ENCODE data around the gene SORBS1. TPM values are rescaled to one million over a fixed set of nuclear protein-coding genes. Genes with fewer than 3 reads are reported as not detected.

SORBS1 gene
- total RNA-seq, 1 donor from 2014 or later, result 116 TPM

DNA sequence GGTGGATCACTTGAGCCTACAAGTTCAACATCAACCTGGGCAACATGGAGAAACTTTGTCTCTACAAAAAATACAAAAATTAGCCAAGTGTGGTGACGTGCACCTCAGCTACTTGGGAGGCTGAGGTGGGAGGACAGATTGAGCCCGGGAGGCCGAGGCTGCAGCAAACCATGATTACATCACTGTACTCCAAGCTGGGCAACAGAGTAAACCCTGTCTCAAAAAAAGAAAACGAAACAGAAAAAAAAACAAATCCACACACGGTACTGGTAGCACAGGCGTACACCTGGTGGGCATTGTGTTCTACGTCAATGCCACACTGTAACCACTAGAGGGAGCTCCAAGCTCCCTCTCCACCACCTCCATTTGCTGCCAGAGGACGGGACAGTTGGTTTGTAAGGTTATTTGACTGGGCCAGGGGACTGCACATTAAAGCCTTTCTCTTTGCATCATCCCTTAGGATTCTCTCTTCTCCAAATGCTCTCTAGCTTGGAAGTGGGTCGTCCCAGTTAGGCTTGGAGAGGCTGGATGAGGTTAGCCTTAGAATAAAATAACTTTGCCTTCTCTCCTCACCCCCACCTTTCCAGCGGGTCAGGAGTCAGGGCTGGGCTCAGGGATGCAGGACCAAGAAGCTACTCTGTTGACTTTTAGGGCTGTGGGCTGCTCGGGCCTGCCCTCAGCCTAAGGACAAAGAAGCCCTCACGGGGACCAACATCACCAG is 130.8 kb downstream of the SORBS1 start:
- H3K27me3 ChIP-seq, result no peaks in the 10 kb centered on the region
- no peak for DNase-seq (ENCODE audit: extremely low spot score in 2 of 2)
- TF ChIP-seq CTCF (IDR thresholded peaks at IDR 0.05) (peak; percentile 85 to 93 (median 88)), POLR2AphosphoS5 (IDR thresholded peaks at IDR 0.05; ENCODE audit: insufficient read depth in 1 of 2, low read depth in 1 of 2) (no peak), POLR2A (IDR thresholded peaks at IDR 0.05) (no peak)
- H3K36me3 ChIP-seq, result no peaks in the 10 kb centered on the region
- no peak overlapping the region for H3K4me3 ChIP-seq
- peaks cover 16% of the 10 kb centered on the region for H3K4me1 ChIP-seq
- no peaks in the 10 kb centered on the region for H3K9me3 ChIP-seq
- peak overlapping the region; percentile 60 for H3K27ac ChIP-seq
- intact Hi-C loops (cut with DNase I), result loop anchor here (5.0 kb wide), 2 partner anchors 127 to 172 kb away; no protein-coding TSS in a partner anchor

- Histone ChIP-seq H3K27me3 (no peaks in the 10 kb centered on the region), H3K27ac (no peak overlapping the region), H3K9me3 (no peaks in the 10 kb centered on the region), H3K4me1 (peaks cover 16% of the 10 kb centered on the region), H3K4me3 (no peak overlapping the region), H3K36me3 (no peaks in the 10 kb centered on the region)
- TF ChIP-seq POLR2AphosphoS5 (IDR thresholded peaks at IDR 0.05; ENCODE audit: insufficient read depth in 1 of 2, low read depth in 1 of 2) (peak in 1 of 2 donors; percentile 47), POLR2A (IDR thresholded peaks at IDR 0.05) (no peak), CTCF (IDR thresholded peaks at IDR 0.05) (no peak)
- intact Hi-C loops (cut with DNase I), result loop anchor here (5.0 kb wide), 2 partner anchors 128 to 173 kb away; no protein-coding TSS in a partner anchor
- DNase-seq (ENCODE audit: extremely low spot score in 2 of 2), result no peak
Observed at GRCh38 chr10:95429639-95430038, 131.5 kb downstream of the SORBS1 start.

- no peak overlapping the region for H3K4me3 ChIP-seq
- no peaks in the 10 kb centered on the region for H3K27me3 ChIP-seq
- H3K27ac ChIP-seq, result peak overlapping the region; percentile 11
- peaks cover 16% of the 10 kb centered on the region for H3K4me1 ChIP-seq
- intact Hi-C loops (cut with DNase I), result no loop called here
- H3K36me3 ChIP-seq, result no peaks in the 10 kb centered on the region
- DNase-seq (ENCODE audit: extremely low spot score in 2 of 2), result no peak
- TF ChIP-seq POLR2A (IDR thresholded peaks at IDR 0.05) (no peak), POLR2AphosphoS5 (IDR thresholded peaks at IDR 0.05; ENCODE audit: insufficient read depth in 1 of 2, low read depth in 1 of 2) (no peak), CTCF (IDR thresholded peaks at IDR 0.05) (no peak)
- H3K9me3 ChIP-seq, result no peaks in the 10 kb centered on the region
Observed at GRCh38 chr10:95428701-95429100, 132.5 kb downstream of the SORBS1 start.

GRCh38 chr10:95426482-95426881 is 134.7 kb downstream of the SORBS1 start:
- H3K4me3 ChIP-seq, result no peak overlapping the region
- H3K27me3 ChIP-seq, result no peaks in the 10 kb centered on the region
- H3K27ac ChIP-seq, result no peak overlapping the region
- intact Hi-C loops (cut with DNase I), result no loop called here
- TF ChIP-seq POLR2AphosphoS5 (IDR thresholded peaks at IDR 0.05; ENCODE audit: insufficient read depth in 1 of 2, low read depth in 1 of 2) (no peak), POLR2A (IDR thresholded peaks at IDR 0.05) (no peak), CTCF (IDR thresholded peaks at IDR 0.05) (no peak)
- no peak for DNase-seq (ENCODE audit: extremely low spot score in 2 of 2)
- H3K36me3 ChIP-seq, result no peaks in the 10 kb centered on the region
- peaks cover 16% of the 10 kb centered on the region for H3K4me1 ChIP-seq
- no peaks in the 10 kb centered on the region for H3K9me3 ChIP-seq
